CD4-positive, alpha-beta T cell treated with Interleukin-2 at 100 ng/mL for 4 hours (primary cell): ENCODE results near the gene KCP.
"Not testable (repeated sequence)": the region's sequence is repeated elsewhere in the genome, so short reads cannot be mapped to it uniquely, and the experiment has no call there.

Experiments
- DNase-seq: peaks from one replicate; pipeline ENCODE4 v3.0.0-alpha.2; 2020; ENCODE audit warnings: low spot score

The KCP gene

DNA sequence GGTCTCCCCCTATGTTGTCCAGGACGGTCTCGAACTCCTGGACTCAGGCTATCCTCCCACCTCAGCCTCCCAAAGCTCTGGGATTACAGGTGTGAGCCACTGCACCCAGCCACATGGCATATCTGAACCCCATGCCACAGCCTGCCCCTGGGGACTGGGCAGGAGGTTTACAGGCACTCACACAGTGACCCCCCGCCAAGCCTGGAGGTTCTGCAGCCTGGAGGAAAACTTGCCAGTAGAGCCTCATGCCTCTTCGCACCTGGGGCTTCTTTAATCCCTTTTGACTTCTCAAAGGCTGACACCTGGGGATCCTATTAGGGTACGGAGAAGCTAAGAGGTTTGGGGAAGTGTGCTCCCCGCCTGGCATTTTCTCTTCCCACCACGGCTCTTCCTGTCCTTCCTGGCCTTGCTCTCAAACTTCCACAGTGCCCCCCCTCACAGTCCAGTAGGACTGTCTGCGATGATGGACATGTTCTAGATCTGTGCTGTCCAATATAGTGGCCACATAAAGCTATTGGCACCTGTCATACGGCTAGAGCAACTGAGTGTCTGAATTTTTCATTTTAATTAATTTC lies 11.4 kb upstream of the KCP start:
- no peak for DNase-seq

- DNase-seq, result no peak
Observed at GRCh38 chr7:128920913-128921582, 10.5 kb upstream of the KCP start.

DNA sequence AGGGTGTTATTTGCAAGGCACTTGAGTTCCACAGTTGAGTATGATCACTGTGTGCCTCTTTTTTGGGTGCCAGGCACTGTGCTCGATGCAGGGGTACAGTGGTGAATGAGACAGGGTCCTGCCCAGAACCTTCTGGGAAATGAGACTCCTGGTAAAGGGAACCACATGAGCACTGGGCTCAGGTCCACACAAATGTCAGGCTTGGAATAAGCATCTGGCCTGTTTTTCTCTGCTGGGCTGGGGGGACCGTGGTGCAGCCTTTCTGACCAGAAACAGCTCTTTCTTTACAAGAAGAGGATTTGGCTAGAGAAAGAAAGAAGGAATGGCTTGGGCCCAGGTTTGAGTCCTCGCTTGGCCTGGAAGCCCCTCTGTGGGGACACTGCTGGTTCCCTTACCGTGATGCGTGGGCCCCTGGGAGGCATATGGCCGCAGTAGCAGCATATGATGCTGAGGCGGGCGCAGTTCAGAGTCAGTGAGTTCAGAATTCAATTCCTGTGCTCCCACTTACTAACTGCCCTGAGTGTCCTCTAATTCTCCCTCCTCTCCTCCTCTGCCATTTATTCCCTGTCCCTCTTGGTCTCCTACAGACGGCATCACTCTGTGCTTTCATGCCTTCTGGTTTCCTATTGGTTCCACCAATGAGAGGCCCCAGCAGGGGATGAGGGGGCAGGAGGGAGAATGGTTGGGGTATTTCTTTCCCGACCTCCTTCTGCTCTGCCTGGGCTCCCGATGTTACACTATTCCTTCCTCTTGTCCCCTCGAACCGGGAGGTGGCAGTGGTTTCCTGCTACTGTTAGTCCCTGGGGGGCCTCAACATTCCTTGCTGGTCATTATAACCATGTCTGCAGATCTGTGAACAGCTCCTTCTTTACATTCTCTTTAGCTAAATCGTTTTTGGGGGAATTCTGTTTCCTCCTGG lies 9.6 kb upstream of the KCP start:
- no peak for DNase-seq

- DNase-seq, result no peak
Observed at GRCh38 chr7:128919241-128919640, 8.7 kb upstream of the KCP start.

GRCh38 chr7:128918016-128918665 lies 7.6 kb upstream of the KCP start:
- DNase-seq, result no peak

- no peak for DNase-seq
Observed at GRCh38 chr7:128917122-128917521, 6.6 kb upstream of the KCP start.

DNA sequence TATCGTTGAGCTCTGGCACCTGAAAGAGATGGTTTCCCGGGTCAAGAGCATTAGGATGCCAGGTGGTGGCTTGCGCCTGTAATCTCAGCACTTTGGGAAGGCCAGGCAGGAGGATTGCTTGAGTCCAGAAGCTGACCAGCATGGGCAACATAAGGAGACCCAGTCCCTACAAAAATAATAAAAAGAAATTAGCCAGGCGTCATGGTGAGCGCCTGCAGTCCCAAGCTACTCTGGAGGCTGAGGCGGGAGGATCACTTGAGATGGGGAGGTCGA lies 6.1 kb upstream of the KCP start:
- DNase-seq, result no peak

DNA sequence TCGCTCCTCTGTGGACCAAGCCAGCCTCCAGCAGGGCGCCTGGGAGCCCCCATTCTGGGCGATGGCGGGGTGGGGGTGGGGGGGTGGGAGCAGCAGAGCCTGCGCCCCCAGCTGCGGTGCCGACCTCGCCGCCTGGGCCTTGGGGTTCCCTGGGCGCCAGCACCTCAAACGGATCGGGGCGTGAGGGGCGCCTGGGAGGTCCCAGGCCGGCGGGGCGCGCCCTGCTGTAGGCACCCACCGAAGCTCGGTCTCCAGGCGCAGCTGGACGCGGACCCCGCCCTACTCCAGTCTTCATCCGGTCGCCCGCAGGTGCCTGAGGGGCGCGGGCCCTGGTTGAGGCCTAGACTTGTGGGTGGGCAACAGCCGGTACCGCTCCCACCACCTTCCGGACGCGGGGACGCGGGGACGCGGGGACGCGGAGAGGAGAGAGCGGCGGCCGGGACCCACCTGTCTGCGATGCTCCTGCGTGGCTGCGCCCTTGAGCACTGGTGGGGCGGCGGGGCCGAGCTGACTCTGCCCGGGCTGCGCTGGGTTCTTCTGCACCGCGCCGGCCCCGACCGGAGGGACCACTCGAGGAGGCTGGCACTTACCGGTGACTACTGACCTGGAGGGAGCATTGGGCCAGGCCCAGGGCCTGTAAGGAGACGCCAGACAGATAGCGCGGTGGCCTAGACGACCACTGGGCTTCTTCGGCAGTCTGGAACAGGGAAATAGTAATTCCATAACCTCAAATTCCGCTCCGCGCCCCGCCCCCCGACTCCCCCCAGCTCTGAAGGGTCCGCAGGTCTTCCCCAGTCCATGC lies 5.5 kb upstream of the KCP start:
- DNase-seq, result no peak

GRCh38 chr7:128915271-128915819 lies 4.8 kb upstream of the KCP start:
- no peak for DNase-seq

GRCh38 chr7:128914566-128915151 lies 4.2 kb upstream of the KCP start:
- DNase-seq, result no peak

DNA sequence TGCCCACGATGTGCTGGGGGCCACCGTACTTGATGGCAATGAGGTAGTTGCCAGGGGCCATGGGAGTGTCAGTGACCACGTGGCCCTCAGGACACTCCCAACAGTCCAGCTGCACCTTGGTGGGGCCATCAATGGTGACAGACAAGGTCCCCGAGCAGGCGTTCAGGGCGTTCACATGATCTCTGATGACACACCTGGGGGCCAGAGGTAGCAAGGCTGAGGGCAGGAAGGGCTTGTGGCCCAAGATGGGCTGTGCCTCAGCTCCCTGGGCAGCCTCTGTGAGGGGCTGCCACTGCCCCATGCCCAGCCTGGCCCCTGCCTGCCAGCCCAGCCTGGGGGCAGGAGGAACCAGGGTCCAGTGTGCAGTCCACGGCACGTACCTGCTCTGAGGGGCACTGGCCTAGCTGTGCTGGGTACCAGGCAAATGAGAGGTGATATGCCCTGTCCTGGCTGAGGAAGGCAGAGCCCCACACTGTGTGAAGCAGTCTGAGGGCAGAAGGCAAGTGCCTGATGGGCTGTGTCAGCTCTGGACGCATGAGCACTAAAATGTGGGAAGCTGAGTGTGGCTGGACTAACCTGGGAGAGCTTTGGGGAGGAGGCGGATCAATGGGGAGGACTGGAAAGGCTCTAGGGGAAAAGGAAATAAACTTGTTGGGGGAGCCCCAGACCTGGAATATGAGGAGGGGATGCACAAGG lies 3.5 kb upstream of the KCP start:
- no peak for DNase-seq

- not testable (repeated sequence) for DNase-seq
Observed at GRCh38 chr7:128912709-128913495, 2.4 kb upstream of the KCP start.

- DNase-seq, result no peak
Observed at GRCh38 chr7:128912281-128912680, 1.8 kb upstream of the KCP start.

GRCh38 chr7:128911423-128912031 lies 1.0 kb upstream of the KCP start:
- DNase-seq, result no peak

GRCh38 chr7:128909625-128910568 lies 612 bp downstream of the KCP start:
- DNase-seq, result no peak

DNA sequence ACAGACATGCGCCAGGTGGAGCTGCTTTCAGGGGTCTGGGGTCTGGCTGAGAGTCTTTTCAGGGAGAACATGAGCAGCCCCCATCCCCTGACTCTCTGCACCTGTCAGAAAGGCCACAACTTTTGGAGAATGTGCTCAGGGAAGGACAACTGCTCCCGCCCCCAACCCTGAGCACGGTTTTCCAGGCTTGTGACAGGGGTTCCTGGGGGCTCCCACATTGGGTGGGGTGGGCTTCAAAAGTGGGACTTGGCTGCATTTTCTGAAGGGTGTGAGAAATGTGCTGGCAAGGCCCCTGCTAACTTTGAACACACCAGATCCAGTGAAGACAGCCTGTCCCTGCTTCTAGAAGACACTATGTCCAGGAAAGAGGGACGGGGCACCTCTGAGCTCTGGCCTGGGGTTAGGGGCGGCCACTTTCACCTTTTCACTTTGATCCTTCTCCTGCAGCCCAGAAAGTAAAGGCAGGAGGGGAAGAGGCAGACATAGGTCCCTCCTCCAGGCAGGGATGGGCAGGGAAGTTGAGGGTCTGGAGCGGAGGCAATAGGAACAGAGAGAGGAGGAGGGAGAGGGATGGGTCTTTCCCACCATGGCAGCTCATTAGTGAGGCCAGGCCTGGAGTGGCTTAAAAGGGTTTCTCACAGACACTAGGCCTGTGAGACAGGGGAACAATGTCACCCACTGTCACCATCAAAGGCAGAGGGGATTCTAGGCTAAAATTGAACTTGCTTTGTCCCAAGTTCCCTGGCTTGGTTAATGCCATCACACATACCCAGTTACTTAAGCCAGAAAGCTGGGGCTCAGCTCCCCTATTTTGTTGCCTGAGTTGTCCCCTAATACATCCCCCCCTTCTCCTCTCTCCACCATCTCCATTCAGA lies 1.5 kb downstream of the KCP start:
- no peak for DNase-seq
